ENCODE measurements around the gene SVOP. TPM values are rescaled to one million over a fixed set of nuclear protein-coding genes. Genes with fewer than 3 reads are reported as not detected.
"Not testable (repeated sequence)": the region's sequence is repeated elsewhere in the genome, so short reads cannot be mapped to it uniquely, and the experiment has no call there.

Gene SVOP
- total and polyA plus RNA-seq, 8 donors: 0.09 to 0.24 (median 0.15) TPM; not detected in 2

- intact Hi-C loops (cut with DNase I): no loop called here
- no peak overlapping the region for H3K4me3 ChIP-seq
- H3K27me3 ChIP-seq: peaks cover 5 to 21% of the 10 kb centered on the region in 2 donors
- peaks cover 0 to 7% of the 10 kb centered on the region in 2 donors for H3K4me1 ChIP-seq
- H3K36me3 ChIP-seq: no peaks in the 10 kb centered on the region
- no peak for TF ChIP-seq CTCF (IDR thresholded peaks at IDR 0.05)
- H3K9me3 ChIP-seq: no peaks in the 10 kb centered on the region
- DNase-seq (no peak), ATAC-seq (peak; percentile 58)
- H3K27ac ChIP-seq: no peak overlapping the region
These were observed 26.4 kb upstream of the SVOP start for GRCh38 chr12:109047081-109047805.

- no peak for TF ChIP-seq CTCF (IDR thresholded peaks at IDR 0.05)
- DNase-seq (no peak), ATAC-seq (no peak)
- Histone ChIP-seq H3K27me3 (peaks cover 5 to 25% of the 10 kb centered on the region in 2 donors), H3K4me1 (no peaks in the 10 kb centered on the region), H3K9me3 (peaks cover 0 to 5% of the 10 kb centered on the region in 2 donors), H3K27ac (no peak overlapping the region), H3K4me3 (no peak overlapping the region), H3K36me3 (no peaks in the 10 kb centered on the region)
- intact Hi-C loops (cut with DNase I): no loop called here
These were observed 23.4 kb upstream of the SVOP start for GRCh38 chr12:109044241-109044640.

DNA sequence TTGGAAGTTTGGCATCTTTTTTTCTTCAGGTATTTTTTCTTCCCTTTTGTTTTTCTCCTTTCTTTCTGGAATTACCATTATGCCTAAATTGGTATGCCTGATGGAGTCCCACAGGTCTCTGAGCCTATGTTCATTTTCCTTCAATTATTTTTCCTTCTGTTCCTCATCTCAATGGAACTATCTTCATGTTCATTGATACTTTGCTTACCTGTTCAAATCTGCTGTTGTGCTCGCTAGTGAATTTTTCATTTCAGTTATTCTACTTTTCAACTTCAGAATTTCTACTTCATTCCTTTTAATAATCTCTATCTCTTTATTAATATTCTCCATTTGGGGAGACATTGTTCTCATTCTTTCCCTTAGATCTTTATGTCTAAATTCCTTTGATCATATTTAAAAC lies 16.1 kb upstream of the SVOP start:
- Histone ChIP-seq H3K36me3 (no peaks in the 10 kb centered on the region), H3K27ac (no peak overlapping the region), H3K9me3 (peaks cover 0 to 10% of the 10 kb centered on the region in 2 donors), H3K4me3 (no peak overlapping the region), H3K27me3 (peaks cover 0 to 4% of the 10 kb centered on the region in 2 donors), H3K4me1 (no peaks in the 10 kb centered on the region)
- DNase-seq (no peak), ATAC-seq (no peak)
- intact Hi-C loops (cut with DNase I): no loop called here
- no peak for TF ChIP-seq CTCF (IDR thresholded peaks at IDR 0.05)

- ATAC-seq (no peak), DNase-seq (no peak)
- no peaks in the 10 kb centered on the region for H3K36me3 ChIP-seq
- H3K9me3 ChIP-seq: peaks cover 0 to 5% of the 10 kb centered on the region in 2 donors
- H3K4me1 ChIP-seq: no peaks in the 10 kb centered on the region
- H3K27ac ChIP-seq: no peak overlapping the region
- intact Hi-C loops (cut with DNase I): no loop called here
- no peak for TF ChIP-seq CTCF (IDR thresholded peaks at IDR 0.05)
- H3K4me3 ChIP-seq: no peak overlapping the region
- peaks cover 0 to 11% of the 10 kb centered on the region in 2 donors for H3K27me3 ChIP-seq
These were observed 12.7 kb upstream of the SVOP start for GRCh38 chr12:109033239-109034196.

DNA sequence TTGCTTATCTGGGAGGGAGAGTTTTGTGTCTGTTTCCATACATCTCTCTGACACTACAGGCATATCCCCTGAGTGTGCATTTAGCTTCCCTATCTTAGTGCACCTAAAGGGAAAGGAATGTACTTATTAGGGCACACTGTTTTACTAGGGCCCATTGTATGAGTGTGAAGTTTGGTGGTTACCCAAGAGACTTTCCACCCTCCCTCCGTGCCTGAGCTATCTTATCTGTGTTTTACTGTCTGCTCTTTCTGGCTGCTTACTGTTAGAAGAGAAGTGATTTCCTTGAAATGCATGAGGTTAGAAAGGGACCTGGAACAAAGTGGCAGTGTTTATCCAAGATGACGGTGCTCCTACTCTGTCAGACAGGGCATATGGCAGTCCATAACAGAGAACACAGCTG lies 8.5 kb upstream of the SVOP start:
- H3K27ac ChIP-seq: no peak overlapping the region
- H3K4me3 ChIP-seq: no peak overlapping the region
- peaks cover 0 to 11% of the 10 kb centered on the region in 2 donors for H3K27me3 ChIP-seq
- DNase-seq (no peak), ATAC-seq (no peak)
- H3K9me3 ChIP-seq: no peaks in the 10 kb centered on the region
- no peaks in the 10 kb centered on the region for H3K36me3 ChIP-seq
- H3K4me1 ChIP-seq: no peaks in the 10 kb centered on the region
- TF ChIP-seq CTCF (IDR thresholded peaks at IDR 0.05): no peak
- intact Hi-C loops (cut with DNase I): no loop called here

- ATAC-seq; H3K4me1 ChIP-seq; intact Hi-C loops (cut with DNase I); H3K27ac ChIP-seq; H3K9me3 ChIP-seq; DNase-seq; H3K36me3 ChIP-seq; H3K4me3 ChIP-seq: not testable (repeated sequence)
- H3K27me3 ChIP-seq: peaks cover 0 to 11% of the 10 kb centered on the region in 2 donors
These were observed 7.8 kb upstream of the SVOP start for GRCh38 chr12:109028624-109029023.

Data from left lung (tissue), 10 donors.